ENCODE measurements around the gene MAPK1IP1L. TPM values are rescaled to one million over a fixed set of nuclear protein-coding genes. Genes with fewer than 3 reads are reported as not detected.

MAPK1IP1L gene
- total and polyA plus RNA-seq, 2 of the 13 experiments (the other 11 are each of a cell fraction or from before 2014, with no cell fraction given), result 27.8 to 68.4 TPM

GRCh38 chr14:55114720-55115119 lies 63.3 kb downstream of the MAPK1IP1L start:
- no peaks in the 10 kb centered on the region for H3K27me3 ChIP-seq (ENCODE audit: control insufficient read depth in 1 of 2, insufficient read depth in 2 of 2, low read length in 2 of 2)
- POLR2A ChIA-PET, result interaction anchor here (3.9 kb wide), 1 partner anchor 12 kb away, joined by 19 read pairs; no protein-coding TSS in a partner anchor
- peak; percentile 19 for ATAC-seq
- in situ Hi-C loops (cut with HindIII; ENCODE audit: extremely low pct_ligation_motif_present, low pct_unique_long_range_greater_than_20kb), result no loop called here
- H3K4me3 ChIP-seq (replicated peaks in 1 of 3; ENCODE audit: insufficient read depth in 1 of 3, low read depth in 2 of 3, low read length in 3 of 3), result no peak overlapping the region
- no peak overlapping the region for H3K9ac ChIP-seq (ENCODE audit: insufficient read depth, low read depth, low read length)
- no TSS peak for BruUV-seq (replicated peaks)
- no peaks in the 10 kb centered on the region for H3K9me3 ChIP-seq (ENCODE audit: low read length)
- no peak overlapping the region for H2AFZ ChIP-seq (ENCODE audit: low read length)
- CTCF ChIA-PET (ENCODE audit: low intra/inter-chr PET ratio, low total read pairs), result no interaction called here
- H3K36me3 ChIP-seq (replicated peaks in 1 of 2; ENCODE audit: control insufficient read depth in 1 of 2, insufficient read depth in 2 of 2, low read length in 2 of 2), result no peaks in the 10 kb centered on the region
- H3K79me2 ChIP-seq (ENCODE audit: insufficient read depth, low read length), result no peaks in the 10 kb centered on the region
- peak overlapping the region; percentile 21 for H3K27ac ChIP-seq (ENCODE audit: extremely low read length, insufficient read depth, low read length)
- DNase-seq (ENCODE audit: low spot score), result peak; percentile 60
- no peak for FAIRE-seq
- intact Hi-C loops (cut with micrococcal nuclease; ENCODE audit: unreplicated experiment), result loop anchor here (2.0 kb wide), 1 partner anchor 14 kb away; the partner anchor contains the start of gene LGALS3
- 0 out of 2 replicates have a peak overlapping the region, but pooled peaks have one; percentile 23 for H3K4me2 ChIP-seq (ENCODE audit: low read depth, low read length)
- WGBS (ENCODE audit: low lambda C conversion rate), result 18% methylated on average over 2 of the region's 2 CpGs
- no peaks in the 10 kb centered on the region for H4K20me1 ChIP-seq (ENCODE audit: insufficient read depth, low read length)
- peaks cover 56% of the 10 kb centered on the region for H3K4me1 ChIP-seq (ENCODE audit: insufficient read depth, low read length)
- no peak for TF ChIP-seq KLF12 (CRISPR knock-in tag; IDR thresholded peaks at IDR 0.05; ENCODE audit: borderline replicate concordance)
- TF ChIP-seq ELF3 (CRISPR knock-in tag; IDR thresholded peaks at IDR 0.05), result 0 out of 2 replicates have a peak, but pooled peaks have one; percentile 47
- TF ChIP-seq ZNF710 (CRISPR knock-in tag; IDR thresholded peaks at IDR 0.05; ENCODE audit: borderline replicate concordance), result peak; percentile 92
- TF ChIP-seq CENPBD1 (CRISPR knock-in tag; IDR thresholded peaks at IDR 0.05; ENCODE audit: borderline replicate concordance, low read depth), result no peak
- TF ChIP-seq HOMEZ (CRISPR knock-in tag; IDR thresholded peaks at IDR 0.05; ENCODE audit: low read depth), result peak; percentile 57; the same call in 1 of the 2 replicates
- TF ChIP-seq ZNF354B (CRISPR knock-in tag; IDR thresholded peaks at IDR 0.05), result 0 out of 2 replicates have a peak, but pooled peaks have one; percentile 10
- peak; percentile 45; the same call in 1 of the 2 replicates for TF ChIP-seq HNF4G (IDR thresholded peaks at IDR 0.05; ENCODE audit: borderline replicate concordance, low read depth, low read length)
- TF ChIP-seq HNF4G (CRISPR knock-in tag; IDR thresholded peaks at IDR 0.05; ENCODE audit: borderline replicate concordance, low read depth), result peak; percentile 24; the same call in 1 of the 2 replicates
- TF ChIP-seq ZNF18 (CRISPR knock-in tag; IDR thresholded peaks at IDR 0.05; ENCODE audit: insufficient replicate concordance), result peak; percentile 36
- peak in 1 of 2 experiments; percentile 62; a peak in 2 of 4 replicates for TF ChIP-seq EP300 (IDR thresholded peaks at IDR 0.05; ENCODE audit: low read depth in 2 of 2, low read length in 2 of 2)
- TF ChIP-seq EP300 (CRISPR knock-in tag; IDR thresholded peaks at IDR 0.05; ENCODE audit: borderline replicate concordance), result peak; percentile 46; the same call in 1 of the 2 replicates
- TF ChIP-seq HDAC2 (CRISPR knock-in tag; IDR thresholded peaks at IDR 0.05), result peak; percentile 46; the same call in 1 of the 2 replicates
- peak; percentile 14; the same call in 1 of the 2 replicates for TF ChIP-seq FOXO1 (CRISPR knock-in tag; IDR thresholded peaks at IDR 0.05)
- TF ChIP-seq ZNF644 (CRISPR knock-in tag; IDR thresholded peaks at IDR 0.05; ENCODE audit: low read depth), result 0 out of 2 replicates have a peak, but pooled peaks have one; percentile 15
- TF ChIP-seq SAP130 (CRISPR knock-in tag; IDR thresholded peaks at IDR 0.05; ENCODE audit: low read depth), result peak; percentile 49
- no peak for TF ChIP-seq FOXC1 (CRISPR knock-in tag; IDR thresholded peaks at IDR 0.05; ENCODE audit: borderline replicate concordance)
- TF ChIP-seq SP5 (CRISPR knock-in tag; IDR thresholded peaks at IDR 0.05; ENCODE audit: borderline replicate concordance, low read depth), result peak; percentile 14; the same call in 1 of the 2 replicates
- TF ChIP-seq HDAC1 (CRISPR knock-in tag; IDR thresholded peaks at IDR 0.05), result 0 out of 2 replicates have a peak, but pooled peaks have one; percentile 11

Data from HepG2 (cell line).